Omental fat pad (tissue), 4 donors: ENCODE results near the gene WDFY1. TPM values are rescaled to one million over a fixed set of nuclear protein-coding genes. Genes with fewer than 3 reads are reported as not detected.
A peak's percentile ranks its signal among the peaks of the same experiment; 100 is the strongest.

Experiments
- ATAC-seq: fragments of 150-250 bp; one replicate; pipeline ENCODE4 v1.9.1; 2016; ENCODE audit warnings: mild to moderate bottlenecking, moderate library complexity; ENCODE audit not compliant: low FRiP score
- DNase-seq: peaks from one replicate; pipeline ENCODE4 v3.0.0-alpha.2; 2019; ENCODE audit warnings: low spot score
- CTCF ChIP-seq, 3 donors: fragments of 450-650 bp; IDR thresholded peaks; one replicate each; pipeline ENCODE4 v1.5.1; 2016 to 2017; ENCODE audit warnings: antibody characterized with exemption in 3 of 3, mild to moderate bottlenecking in 3 of 3, moderate library complexity in 2 of 3
- total RNA-seq, 4 donors: library from RNA; depleted of rRNA; stranded (reverse); fragments of >200 nt; gene quantifications; one replicate each; pipeline ENCODE4 v1.1.0, GENCODE V29; 2016

The WDFY1 gene
- total RNA-seq, 4 donors from 2014 or later, result 44.7 to 85.6 (median 54.2) TPM

DNA sequence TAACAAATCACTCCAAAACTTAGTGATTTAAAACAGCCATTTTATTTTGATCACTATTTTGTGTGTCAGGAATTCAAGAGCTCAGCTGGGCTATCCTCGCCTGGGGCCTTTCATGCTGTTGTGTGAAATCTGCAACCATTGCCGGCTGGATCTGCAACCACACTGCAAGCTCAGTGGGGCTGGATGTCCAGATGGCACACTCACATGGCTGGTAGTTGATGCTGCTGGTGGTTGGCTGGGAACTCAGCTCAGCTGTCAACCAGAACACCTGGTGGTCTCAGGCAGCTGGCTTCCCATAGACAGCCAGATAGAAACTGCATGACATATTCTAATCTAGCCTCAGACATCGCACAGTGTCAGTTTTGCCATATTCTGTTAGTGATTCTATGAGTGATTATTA is 77.1 kb downstream of the WDFY1 start:
- ATAC-seq (no peak), DNase-seq (no peak)
- TF ChIP-seq CTCF (IDR thresholded peaks at IDR 0.05), result no peak

DNA sequence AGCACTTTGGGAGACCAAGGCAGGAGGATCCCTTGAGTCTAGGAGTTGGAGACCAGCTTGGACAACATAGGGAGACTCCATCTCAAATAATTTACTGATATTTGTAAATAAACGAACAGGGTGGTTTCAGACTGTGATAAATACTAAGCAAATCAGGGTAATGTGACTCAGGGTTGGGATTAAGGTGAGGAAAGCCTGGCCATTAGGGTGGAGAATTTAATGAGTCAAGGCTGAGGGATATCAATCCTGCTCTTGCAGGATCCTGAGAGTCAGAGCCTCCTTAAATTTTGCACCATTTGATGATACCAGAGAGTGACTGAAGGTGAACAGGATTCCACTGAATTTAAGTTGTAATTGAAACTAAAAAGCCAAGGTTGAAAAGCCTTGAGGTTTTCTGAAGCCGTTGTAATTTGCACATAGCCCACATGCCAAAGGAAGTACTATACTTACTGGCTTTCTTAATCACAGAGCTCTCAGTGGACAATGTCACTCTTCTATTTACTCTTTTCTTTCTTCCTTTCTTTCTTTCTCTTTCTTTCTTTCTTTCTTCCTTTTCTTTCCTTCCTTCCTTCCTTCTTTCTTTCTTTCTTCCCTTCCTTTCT is 79.1 kb downstream of the WDFY1 start:
- TF ChIP-seq CTCF (IDR thresholded peaks at IDR 0.05), result no peak

DNA sequence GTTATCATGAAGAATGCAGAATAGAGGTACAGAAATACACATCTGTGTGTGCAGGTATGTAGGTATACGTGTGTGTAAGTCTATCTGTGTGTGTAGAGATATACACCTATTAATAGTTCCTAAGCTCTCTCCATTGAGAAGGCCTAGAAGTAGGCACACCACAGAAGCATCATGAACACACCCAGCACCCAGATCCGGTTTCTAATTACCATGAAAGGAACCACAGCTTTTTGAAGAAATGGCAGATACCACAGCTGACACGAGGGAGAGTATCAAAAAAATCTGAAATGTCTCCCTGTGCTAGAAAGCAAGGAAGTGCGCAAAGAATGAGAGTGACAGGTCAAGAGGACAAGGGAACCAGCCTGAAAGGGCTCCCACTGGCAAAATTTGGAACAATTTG is 80.0 kb downstream of the WDFY1 start:
- no peak for DNase-seq
- no peak for ATAC-seq
- no peak for TF ChIP-seq CTCF (IDR thresholded peaks at IDR 0.05)

More for the DNA sequence above, 79.1 kb downstream of the WDFY1 start:
- ATAC-seq (no peak), DNase-seq (no peak)

- DNase-seq (no peak), ATAC-seq (no peak)
- TF ChIP-seq CTCF (IDR thresholded peaks at IDR 0.05), result no peak
Observed at GRCh38 chr2:223863491-223863890, 81.6 kb downstream of the WDFY1 start.

DNA sequence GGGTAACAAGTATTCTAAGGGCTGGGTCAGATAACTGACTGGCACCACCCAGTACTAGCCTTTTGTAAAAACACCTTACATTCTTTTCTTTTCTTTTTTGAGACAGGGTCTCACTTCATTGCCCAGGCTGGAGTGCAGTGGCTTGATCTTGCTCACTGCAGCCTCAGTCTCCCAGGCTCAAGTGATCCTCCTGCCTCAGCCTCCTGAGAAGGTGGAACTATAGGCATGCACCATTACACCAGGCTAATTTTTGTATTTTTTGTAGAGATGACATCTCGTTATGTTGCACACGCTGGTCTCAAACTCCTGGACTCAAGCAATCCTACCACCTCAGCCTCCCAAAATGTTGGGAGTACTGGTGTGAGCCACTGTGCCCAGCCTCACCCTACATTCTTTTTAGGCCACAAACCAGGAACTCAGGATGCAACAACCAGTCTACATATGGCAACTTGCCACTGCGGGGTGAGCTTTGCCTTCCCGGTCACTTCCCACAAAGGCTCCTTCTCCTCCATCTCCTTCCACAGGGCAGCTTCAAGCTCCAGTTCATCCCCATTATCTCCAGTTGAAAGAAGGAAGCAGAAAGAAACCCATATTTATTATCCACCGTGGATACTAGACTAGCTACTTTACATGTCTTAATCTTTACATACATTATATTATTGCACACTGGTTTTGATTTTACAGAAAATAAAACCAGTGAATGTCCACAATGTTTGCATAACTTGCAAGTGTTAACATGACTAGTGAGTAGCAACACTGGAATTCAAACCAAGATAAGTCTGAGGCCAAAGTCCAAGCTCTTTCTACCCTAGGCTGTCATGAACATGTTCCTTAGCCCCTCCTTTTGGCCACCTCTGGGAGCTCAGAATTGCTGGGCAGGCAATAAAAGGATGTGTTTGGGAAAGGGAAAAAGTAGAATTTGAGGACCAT is 84.1 kb downstream of the WDFY1 start:
- peak; percentile 79 for ATAC-seq
- no peak for DNase-seq
- no peak for TF ChIP-seq CTCF (IDR thresholded peaks at IDR 0.05)

DNA sequence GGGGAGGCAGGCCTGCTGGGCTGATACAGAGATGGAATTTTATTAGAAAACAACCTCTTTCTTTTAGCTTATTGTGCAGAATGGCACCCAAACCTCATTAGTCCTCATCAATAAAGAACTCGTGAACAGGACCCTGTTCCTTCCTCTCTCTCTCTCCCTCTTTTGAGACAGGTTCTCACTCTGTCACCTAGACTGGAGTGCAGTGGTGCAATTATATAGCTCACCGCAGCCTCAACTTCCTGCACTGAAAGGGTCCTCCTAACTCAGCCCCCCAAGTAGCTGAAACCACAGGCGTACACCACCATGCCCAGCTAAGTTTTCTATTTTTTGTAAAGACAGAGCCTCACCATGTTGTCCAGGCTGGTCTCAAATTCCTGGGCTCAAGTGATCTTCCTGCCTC is 86.1 kb downstream of the WDFY1 start:
- TF ChIP-seq CTCF (IDR thresholded peaks at IDR 0.05), result no peak
- ATAC-seq (no peak), DNase-seq (no peak)
